Endodermal cell (in vitro differentiated cells): ENCODE data around the gene ZNF787. TPM values are rescaled to one million over a fixed set of nuclear protein-coding genes. Genes with fewer than 3 reads are reported as not detected.
A peak's percentile ranks its signal among the peaks of the same experiment; 100 is the strongest.

Experiments
- DNase-seq: peaks from one replicate; pipeline ENCODE4 v3.0.0-alpha.2; 2017
- H3K27ac ChIP-seq: 2 replicates; pipeline ENCODE4 v1.5.1; 2013; ENCODE audit warnings: mild to moderate bottlenecking, low read depth, low read length, moderate library complexity
- H3K27me3 ChIP-seq: 2 replicates; pipeline ENCODE4 v1.6.1; 2013; ENCODE audit warnings: mild to moderate bottlenecking, low read length, moderate library complexity; ENCODE audit not compliant: insufficient read depth, control insufficient read depth, poor library complexity, severe bottlenecking
- H3K36me3 ChIP-seq: 2 replicates; pipeline ENCODE4 v1.7.0; 2013; ENCODE audit warnings: mild to moderate bottlenecking, low read length, moderate library complexity; ENCODE audit not compliant: control insufficient read depth, insufficient read depth
- H3K4me1 ChIP-seq: one replicate; pipeline ENCODE4 v1.7.0; 2013; ENCODE audit warnings: low read length; ENCODE audit not compliant: control insufficient read depth, insufficient read depth
- H3K4me3 ChIP-seq: 2 replicates; pipeline ENCODE4 v1.5.1; 2013; ENCODE audit warnings: mild to moderate bottlenecking, low read length, moderate library complexity
- H3K9ac ChIP-seq: 2 replicates; pipeline ENCODE4 v1.6.1; 2013; ENCODE audit warnings: mild to moderate bottlenecking, low read length, moderate library complexity; ENCODE audit not compliant: poor library complexity, severe bottlenecking; ENCODE audit errors: extremely low read depth
- H3K9me3 ChIP-seq: 2 replicates; pipeline ENCODE4 v1.6.1; 2013; ENCODE audit warnings: mild to moderate bottlenecking, low read length, moderate library complexity; ENCODE audit not compliant: control insufficient read depth
- H3K27ac Mint-ChIP-seq: 2 replicates; pipeline ENCODE4 v1.8.0; 2020; ENCODE audit warnings: mixed read lengths
- H3K27me3 Mint-ChIP-seq: 2 replicates; pipeline ENCODE4 v1.8.0; 2021; ENCODE audit warnings: mild to moderate bottlenecking, mixed read lengths; ENCODE audit not compliant: insufficient read depth
- H3K36me3 Mint-ChIP-seq: 2 replicates; pipeline ENCODE4 v1.8.0; 2020; ENCODE audit warnings: low read depth, mixed read lengths
- H3K4me1 Mint-ChIP-seq: 2 replicates; pipeline ENCODE4 v1.8.0; 2020; ENCODE audit warnings: mixed read lengths
- H3K4me3 Mint-ChIP-seq: 2 replicates; pipeline ENCODE4 v1.8.0; 2020; ENCODE audit warnings: mild to moderate bottlenecking, moderate library complexity, mixed read lengths
- H3K9me3 Mint-ChIP-seq: 2 replicates; pipeline ENCODE4 v1.8.0; 2020; ENCODE audit warnings: mild to moderate bottlenecking, mixed read lengths
- CTCF ChIP-seq: fragments of 200-600 bp; sonication (generic); conservative IDR thresholded peaks from 2 replicates; pipeline ENCODE4 v1.5.0; 2021; ENCODE audit warnings: antibody characterized with exemption, mild to moderate bottlenecking
- WGBS, 2 experiments: methylation state at CpG; one replicate each; pipeline versions ENCODE4 v1.1.5 to v1.1.7; 2013; ENCODE audit warnings: missing lambda C conversion rate in 2 of 2, mixed read lengths in 1 of 2; ENCODE audit not compliant: insufficient coverage in 1 of 2, insufficient read length in 1 of 2; 5-methylcytosine and 5-hydroxymethylcytosine counted together
- total RNA-seq, 2 donors: library from RNA; stranded (reverse); fragmentation: NEBNext Ultra II Directional in 1 of 2; extraction: Animal tissue kit (Norgen Biotek cat#: 25700) in 1 of 2; gene quantifications; 2 replicates in 1 of 2; 3 replicates in 1 of 2; pipeline ENCODE4 v1.2.1, GENCODE V29; 2021

Gene ZNF787
- total RNA-seq, 2 donors from 2014 or later, result 42.1 to 43.7 TPM

- 66% methylated on average over 3 of the region's 9 CpGs; no CpG with 5 or more reads in 1 of the 2 experiments for WGBS, 2 experiments
- Histone ChIP-seq H3K9me3 (no peaks in the 10 kb centered on the region), H3K27me3 (no peaks in the 10 kb centered on the region), H3K4me3 (peak overlapping the region; percentile 45), H3K36me3 (no peaks in the 10 kb centered on the region), H3K4me1 (peaks cover 6% of the 10 kb centered on the region), H3K27ac (no peak overlapping the region), H3K9ac (no peak overlapping the region)
- H3K27ac Mint-ChIP-seq, result no peak overlapping the region
- H3K9me3 Mint-ChIP-seq, result no peaks in the 10 kb centered on the region
- no peak for TF ChIP-seq CTCF
- H3K4me1 Mint-ChIP-seq, result peaks cover 28% of the 10 kb centered on the region
- peak; percentile 65 for DNase-seq
- no peak overlapping the region for H3K4me3 Mint-ChIP-seq
- peaks cover 4% of the 10 kb centered on the region for H3K36me3 Mint-ChIP-seq
- H3K27me3 Mint-ChIP-seq, result peaks cover 6% of the 10 kb centered on the region
Observed at GRCh38 chr19:56083668-56084067, 37.4 kb downstream of the ZNF787 start.

DNA sequence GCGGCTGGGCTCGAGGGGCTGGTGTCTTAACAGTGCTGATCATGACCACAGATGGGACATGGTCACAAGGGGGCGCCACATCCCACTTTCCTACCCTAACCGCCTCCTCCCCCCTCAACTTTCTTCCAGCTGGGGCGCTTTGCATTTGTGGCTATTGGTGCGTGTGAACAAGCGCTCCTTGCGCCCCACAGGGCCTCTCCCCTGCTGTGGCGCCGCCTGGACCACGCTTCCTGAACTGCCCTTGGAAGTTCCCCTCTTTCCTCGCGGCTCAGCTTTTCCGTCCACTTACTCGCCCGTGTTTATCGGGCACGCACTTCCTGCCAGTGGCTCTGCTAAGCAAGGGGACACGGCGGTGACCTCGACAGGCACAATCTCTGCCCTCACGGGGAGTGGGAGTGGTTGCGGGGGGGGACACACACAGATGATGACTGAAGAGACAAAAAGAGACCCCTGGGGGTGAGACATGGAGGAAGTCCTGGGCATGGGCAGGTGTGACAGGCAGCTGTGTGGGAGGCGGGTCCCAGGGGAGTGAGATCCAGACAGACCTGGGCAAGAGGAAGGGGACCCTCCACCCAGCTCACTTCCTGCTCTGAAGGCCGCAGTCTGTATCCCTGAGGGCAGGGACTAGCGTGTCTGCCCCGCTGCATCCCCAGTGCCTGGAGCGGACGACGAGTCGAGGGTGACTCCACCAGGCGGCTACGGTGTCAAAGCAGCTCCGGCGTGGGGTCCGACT is 40.3 kb downstream of the ZNF787 start:
- Mint-ChIP-seq H3K4me3 (peak overlapping the region; percentile 58), H3K27me3 (peaks cover 13% of the 10 kb centered on the region), H3K4me1 (peaks cover 28% of the 10 kb centered on the region), H3K27ac (peak overlapping the region; percentile 37), H3K9me3 (no peaks in the 10 kb centered on the region), H3K36me3 (no peaks in the 10 kb centered on the region)
- H3K4me1 ChIP-seq, result peaks cover 6% of the 10 kb centered on the region
- no peaks in the 10 kb centered on the region for H3K9me3 ChIP-seq
- no peak overlapping the region for H3K9ac ChIP-seq
- TF ChIP-seq CTCF, result peak; percentile 77
- no peak overlapping the region for H3K27ac ChIP-seq
- H3K27me3 ChIP-seq, result no peaks in the 10 kb centered on the region
- peak; percentile 95 for DNase-seq
- H3K4me3 ChIP-seq, result peak overlapping the region; percentile 77
- WGBS, 2 experiments, result 9 to 19% methylated on average over 26 to 36 of the region's 36 CpGs
- H3K36me3 ChIP-seq, result no peaks in the 10 kb centered on the region

DNA sequence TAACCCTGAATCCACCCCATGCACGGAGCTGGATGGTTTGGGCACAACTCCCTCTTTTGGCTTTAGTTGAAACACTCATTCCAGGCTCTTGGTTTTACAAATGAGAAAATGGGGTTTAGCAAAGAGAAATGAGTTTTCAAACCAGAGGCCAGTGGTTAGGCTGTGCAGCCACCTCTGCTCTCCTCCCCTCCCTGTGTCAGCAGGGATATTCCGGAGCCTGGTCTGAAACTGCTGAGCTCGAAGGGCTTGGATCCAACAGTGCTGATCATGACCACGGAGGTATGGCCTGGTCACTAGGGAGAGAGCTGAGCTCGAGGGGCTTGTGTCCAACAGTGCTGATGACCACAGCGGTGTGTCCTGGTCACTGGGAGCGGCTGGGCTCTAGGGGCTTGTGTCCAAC is 41.5 kb downstream of the ZNF787 start:
- Histone ChIP-seq H3K27ac (no peak overlapping the region), H3K27me3 (no peaks in the 10 kb centered on the region), H3K4me3 (no peak overlapping the region), H3K4me1 (peaks cover 6% of the 10 kb centered on the region), H3K9me3 (no peaks in the 10 kb centered on the region), H3K9ac (no peak overlapping the region), H3K36me3 (no peaks in the 10 kb centered on the region)
- Mint-ChIP-seq H3K36me3 (no peaks in the 10 kb centered on the region), H3K9me3 (no peaks in the 10 kb centered on the region), H3K4me3 (no peak overlapping the region), H3K27me3 (peaks cover 14% of the 10 kb centered on the region), H3K4me1 (peaks cover 17% of the 10 kb centered on the region), H3K27ac (no peak overlapping the region)
- 81% methylated on average over 6 of the region's 7 CpGs; no CpG with 5 or more reads in 1 of the 2 experiments for WGBS, 2 experiments
- TF ChIP-seq CTCF, result no peak
- DNase-seq, result peak; percentile 37
